GM21526 (cell line): ENCODE measurements around the gene REXO1.

Experiments
- ATAC-seq: cut with Tn5 transposase; IDR thresholded peaks from one replicate; pipeline ENCODE4 v1.9.1; 2021; ENCODE audit warnings: moderate library complexity; ENCODE audit not compliant: unreplicated experiment, low FRiP score

The REXO1 gene

DNA sequence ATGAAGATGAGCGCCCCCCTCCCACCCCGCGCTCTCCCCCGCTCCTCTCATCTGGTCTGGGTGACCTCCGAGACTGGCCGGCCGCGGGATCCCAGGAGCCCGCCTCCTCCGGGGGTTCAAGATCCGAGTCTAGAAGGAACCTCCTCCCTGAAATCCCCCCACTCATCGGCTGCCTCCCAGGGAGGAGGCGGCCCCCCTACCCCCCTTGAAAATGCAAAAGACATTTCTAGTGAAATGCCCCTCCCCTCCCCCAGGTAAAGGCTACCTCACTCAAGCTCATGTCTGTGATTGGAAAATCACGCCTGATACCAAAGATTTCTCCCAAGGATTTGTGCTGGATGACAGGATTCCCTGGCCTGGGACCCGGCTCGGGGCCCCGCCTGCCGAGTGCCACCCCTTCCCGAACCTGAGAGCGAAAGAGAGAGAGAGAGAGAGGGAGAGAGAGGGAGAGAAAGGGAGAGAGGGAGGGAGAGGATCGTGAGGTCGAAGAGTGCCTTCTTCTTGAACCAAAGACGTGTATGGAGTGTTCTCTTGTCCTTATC lies 71.6 kb downstream of the REXO1 start:
- no peak for ATAC-seq

DNA sequence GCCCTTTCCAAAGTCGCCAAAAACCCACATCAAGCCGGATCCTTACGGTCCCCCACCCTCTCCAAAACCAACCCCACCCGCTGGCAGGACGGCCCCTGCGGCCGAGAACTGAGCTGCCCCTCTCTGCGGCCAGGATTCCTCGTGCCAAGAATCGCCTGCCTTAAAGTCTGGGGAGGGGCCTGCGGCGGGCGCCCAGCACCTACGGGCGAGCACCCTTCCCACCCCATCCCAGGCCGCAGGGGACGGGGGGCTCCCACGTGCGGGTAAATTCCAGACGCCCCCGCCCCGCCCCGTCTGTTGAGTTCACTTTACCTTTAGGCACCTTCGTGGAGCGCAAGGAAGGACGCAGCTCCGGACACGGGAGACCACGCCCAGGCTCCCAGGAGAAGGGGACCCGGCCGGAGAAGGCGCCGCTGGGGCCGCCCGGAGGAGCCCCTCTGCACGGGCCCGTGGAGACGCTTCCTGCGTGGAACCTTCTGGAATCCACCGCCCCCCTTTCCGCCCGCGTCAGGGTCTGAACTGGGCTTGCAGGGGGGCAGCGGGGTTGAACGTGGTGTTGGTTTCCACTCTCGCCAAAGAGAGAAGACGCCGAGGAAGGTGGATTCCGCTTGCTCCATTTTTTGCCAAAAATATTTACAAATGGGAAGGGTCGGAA lies 72.2 kb downstream of the REXO1 start:
- no peak for ATAC-seq

GRCh38 chr19:1774989-1775772 lies 73.1 kb downstream of the REXO1 start:
- no peak for ATAC-seq

DNA sequence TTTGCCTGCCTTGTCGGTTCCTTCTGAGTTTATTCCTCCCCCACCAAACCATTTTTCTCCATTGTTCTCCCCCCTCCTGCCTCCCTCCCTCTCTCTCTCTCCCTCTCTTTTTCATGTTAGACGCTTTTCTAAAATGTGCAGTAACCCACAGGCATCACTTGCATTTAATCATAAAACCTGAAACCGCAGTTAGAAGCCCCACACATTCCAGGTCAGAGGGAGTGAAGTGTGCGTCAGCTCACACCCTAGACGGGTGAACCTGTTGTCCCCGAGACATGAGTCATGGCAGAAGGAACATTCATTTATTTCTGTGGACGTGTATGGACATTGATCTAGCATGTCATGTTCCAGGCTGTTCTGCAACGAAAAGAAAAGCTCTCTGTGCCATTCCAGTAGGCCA lies 75.1 kb downstream of the REXO1 start:
- no peak for ATAC-seq

- ATAC-seq: no peak
Measured at GRCh38 chr19:1770866-1771576, 77.3 kb downstream of the REXO1 start.

DNA sequence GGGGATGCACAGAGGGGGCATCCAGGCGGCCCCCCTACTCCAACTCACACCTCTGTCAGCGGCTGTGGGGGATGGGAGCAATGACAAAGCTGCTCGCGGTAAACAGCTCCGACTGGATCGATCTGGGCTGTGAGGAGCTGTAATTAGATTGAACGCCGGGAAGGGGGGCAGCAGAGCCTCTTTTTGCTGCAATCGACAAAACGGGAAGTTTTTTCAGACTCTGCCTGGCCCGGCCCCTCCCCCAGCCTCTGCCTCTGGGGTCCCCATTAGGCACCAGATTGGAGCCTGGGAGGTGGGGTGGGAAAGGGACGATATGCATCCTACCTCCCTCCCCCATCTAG lies 78.7 kb downstream of the REXO1 start:
- no peak for ATAC-seq

GRCh38 chr19:1768918-1769644 lies 79.2 kb downstream of the REXO1 start:
- no peak for ATAC-seq

GRCh38 chr19:1768248-1768647 lies 80.0 kb downstream of the REXO1 start:
- ATAC-seq: no peak

- ATAC-seq: no peak
Measured at GRCh38 chr19:1767464-1767933, 80.8 kb downstream of the REXO1 start.

GRCh38 chr19:1766800-1767352 lies 81.4 kb downstream of the REXO1 start:
- ATAC-seq: no peak

DNA sequence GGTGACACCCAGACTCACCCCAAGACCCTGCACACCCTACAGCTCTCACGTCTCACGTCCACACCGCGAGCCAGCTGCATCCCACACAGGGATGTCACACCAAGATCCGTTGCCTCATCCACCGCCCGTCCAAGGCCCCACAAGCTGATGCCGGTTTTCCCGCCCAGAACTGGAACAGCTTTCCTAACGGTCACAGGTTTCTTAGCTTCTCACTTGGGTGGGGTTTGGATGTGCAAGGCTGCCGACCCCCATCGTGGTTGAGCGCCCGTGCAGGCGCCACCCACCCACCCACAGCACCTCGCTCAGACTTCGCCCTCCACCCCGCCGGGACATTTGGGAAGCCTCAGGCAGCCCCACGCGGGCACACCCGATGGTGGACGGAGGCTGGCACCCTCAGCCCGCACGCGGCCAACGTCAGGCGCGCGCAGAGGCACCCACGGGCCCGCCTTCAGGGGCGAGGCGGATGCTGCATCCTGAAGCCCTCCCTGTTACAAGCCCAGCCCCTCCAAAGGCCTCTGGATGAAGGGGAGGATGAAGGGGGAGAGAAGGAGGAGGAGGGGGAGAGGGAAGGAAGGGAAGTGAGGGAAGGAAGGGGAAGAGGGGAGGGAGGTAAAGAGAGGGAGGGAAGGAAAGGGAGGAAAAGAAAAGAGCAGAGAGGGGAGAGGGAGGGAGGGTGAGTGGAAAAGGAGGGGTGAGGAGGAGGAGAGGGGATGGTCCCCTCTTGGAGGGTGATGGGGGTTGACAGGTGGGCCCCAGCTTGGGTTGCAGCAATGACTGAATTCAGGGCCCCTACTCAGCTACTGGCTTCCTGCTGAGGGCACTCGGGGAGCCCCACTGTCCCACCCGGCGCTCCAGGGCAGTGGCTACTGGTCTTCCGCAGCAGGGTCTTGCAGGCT lies 82.1 kb downstream of the REXO1 start:
- no peak for ATAC-seq
